NCI-H226 (cell line): ENCODE results near the gene OR6N1.

ENCODE experiments used
- DNase-seq: peaks from one replicate; pipeline ENCODE4 v3.0.0-alpha.2; 2015

Gene OR6N1

GRCh38 chr1:158735848-158736247, 36.1 kb downstream of the OR6N1 start:
- no peak for DNase-seq

DNA sequence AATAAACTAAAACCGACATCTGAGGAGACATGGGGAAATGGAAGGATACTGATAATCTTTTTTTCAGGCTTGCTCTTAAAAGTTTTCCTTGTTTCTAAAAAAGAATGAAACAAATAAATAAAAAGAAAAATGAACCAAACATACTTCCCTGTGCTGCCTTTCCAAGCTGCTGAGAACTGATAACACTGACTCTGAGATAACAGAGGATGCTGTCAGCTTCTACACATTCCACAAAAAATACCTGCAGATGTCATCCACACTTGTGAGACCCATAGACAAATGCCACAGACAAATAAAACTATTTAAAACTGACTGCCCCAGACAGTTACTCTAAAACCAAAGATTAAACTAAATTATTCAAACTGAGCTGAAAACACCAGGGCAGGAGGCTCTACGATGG, 39.5 kb downstream of the OR6N1 start:
- no peak for DNase-seq

DNA sequence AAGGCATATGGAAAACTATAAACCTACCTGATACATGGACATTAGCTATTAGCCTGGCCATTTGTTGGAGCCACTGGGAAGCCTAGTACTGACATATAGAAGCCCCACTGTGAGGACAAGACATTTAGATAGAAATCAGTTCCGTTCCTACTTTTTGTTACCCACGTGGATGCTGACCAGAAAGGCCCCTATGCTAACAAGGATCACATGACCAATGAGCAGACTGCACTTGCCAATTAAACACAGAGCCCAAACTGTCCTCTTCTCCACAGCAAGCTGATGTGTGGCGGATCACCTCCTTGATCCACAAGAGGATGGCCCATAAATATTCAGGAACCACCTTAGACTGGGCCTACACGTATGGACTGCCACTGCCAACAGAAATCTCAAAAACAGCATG, 40.3 kb downstream of the OR6N1 start:
- DNase-seq = no peak

DNA sequence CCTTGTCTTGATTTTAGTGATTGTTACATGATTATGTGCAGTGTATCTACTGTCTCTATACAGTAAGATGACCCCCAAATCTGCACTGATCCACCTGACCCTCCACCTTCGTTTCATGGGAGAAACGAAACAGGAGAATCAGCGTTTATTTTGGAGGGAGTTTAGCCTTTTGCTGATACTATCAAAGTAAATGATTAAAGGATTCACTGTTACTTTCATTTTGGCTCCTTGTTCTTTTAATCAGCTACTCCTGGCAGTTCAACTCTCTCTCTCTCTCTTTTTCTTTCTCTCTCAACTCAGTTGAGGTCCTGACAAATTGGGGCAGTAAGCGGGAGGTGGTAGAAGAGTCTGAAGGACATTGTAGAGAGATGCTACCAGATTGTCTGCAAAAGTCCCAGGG, 41.5 kb downstream of the OR6N1 start:
- DNase-seq = no peak

DNA sequence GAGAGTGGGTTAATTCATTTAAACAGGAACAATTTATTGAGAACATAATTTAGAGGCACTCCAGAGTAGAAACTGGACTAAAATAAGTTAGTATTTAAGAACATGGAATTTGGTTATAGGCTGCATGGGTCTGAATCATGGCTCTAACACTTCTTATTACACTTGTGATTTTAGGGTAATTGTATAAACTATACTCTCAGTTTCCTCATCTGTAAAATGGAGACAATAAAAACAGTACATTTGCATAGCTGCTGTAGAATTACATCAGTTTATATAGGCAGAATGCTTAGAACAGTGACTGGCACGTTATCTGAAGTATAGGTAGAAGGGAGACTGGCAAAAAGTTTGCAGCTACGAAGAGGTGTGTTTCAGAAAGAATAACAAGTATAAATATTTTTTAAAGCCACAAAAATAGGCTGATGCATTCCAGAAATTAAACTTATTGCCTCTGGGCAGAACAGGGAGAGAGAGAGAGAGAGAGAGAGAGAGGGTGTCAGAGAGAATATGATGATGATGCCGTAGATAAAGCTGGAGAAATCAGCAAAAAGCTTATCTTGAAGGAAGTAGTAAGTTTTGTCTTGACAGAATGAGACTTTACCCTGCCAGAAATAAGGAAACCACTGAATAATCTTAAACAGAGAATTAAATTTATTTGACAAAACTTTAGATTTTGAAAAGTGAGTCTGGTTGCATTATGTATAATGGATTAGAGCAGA, 43.3 kb downstream of the OR6N1 start:
- peak; percentile 39 for DNase-seq

DNA sequence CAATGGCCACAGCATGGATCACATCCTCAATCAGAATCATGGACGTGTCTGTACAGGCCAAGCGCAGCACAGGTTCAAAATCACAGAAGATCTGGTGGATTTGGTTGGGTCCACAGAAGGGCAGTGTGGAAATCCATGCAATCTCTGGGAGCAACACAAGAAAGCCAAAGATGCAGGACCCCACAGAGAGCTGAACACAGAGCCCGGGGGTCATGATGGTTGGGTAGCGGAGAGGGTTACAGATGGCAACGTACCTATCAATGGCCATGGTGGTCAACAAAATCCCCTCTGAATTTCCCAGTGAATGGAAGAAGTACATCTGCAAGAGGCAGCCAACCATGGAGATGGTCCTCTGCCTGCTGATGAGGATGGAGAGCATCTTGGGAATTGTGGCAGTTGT, 47.6 kb downstream of the OR6N1 start:
- no peak for DNase-seq

DNA sequence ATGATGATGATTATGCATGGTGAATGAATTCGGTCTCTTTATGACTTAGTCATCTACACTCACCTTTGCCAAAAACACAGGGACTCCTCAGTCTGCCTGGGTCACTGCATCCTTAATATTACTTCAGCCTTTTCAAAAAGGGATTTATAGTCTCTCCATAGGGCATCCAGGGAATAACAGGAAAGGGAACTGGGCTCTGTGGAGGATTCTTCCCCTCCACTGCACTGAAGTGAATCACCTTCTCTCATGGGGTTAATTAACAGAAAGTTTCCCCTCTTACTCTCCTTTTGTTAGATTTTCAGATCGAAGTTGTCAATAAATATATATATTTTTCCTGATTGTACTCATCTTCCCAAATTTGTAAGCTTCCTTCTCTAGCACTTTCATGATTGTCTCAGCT, 51.4 kb downstream of the OR6N1 start, which contains the start of gene OR6K3:
OR6K3 (minus strand) TSS at position 101 of the 400 bp plus-strand sequence. CDS start 2,605 bp downstream, outside the sequence.
- DNase-seq = no peak

DNA sequence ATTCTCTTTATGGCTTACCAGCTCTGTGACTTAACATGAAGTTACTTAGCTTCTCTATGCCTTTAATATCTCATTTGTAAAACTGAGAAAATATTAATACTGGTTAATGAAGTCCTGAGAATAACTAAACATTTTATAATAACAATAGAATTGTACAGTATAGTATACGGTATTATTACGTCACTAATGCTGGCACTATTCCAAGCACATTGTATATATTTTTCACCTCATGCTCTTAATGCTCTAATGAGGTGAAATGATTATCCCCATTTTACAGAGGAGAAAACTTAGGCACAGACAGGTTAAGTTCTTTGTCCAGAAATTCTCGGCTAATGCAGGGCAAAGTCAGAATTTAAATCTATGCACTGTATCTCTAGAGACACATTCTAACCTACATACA, 52.3 kb downstream of the OR6N1 start:
- no peak for DNase-seq

- DNase-seq = no peak
Measured at GRCh38 chr1:158717344-158717743, 54.7 kb downstream of the OR6N1 start.

GRCh38 chr1:158716335-158716734, 55.7 kb downstream of the OR6N1 start:
- no peak for DNase-seq

DNA sequence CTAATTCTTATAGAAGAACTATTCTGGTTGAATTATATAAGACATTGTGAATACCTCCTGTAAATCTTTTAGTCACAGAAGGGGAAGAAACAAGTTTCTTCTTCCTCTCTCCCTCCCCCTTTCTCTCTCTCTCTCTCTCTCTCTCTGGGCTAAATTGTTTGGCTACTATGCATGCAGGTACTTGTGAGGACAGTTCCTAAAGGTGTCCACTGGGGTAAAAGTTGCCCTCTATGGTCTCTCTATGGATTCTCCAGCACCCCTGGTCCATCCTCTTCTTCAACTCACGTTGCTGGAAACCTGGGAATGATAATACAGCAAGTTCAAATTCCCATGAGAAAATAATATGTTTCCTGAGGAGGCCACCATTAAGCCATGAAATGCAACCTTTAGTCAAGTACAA, 57.2 kb downstream of the OR6N1 start:
- DNase-seq = no peak
